T-helper 22 cell (primary cell): Measurements from ENCODE around the gene LPAR6.
"Not testable (repeated sequence)": the region's sequence is repeated elsewhere in the genome, so short reads cannot be mapped to it uniquely, and the experiment has no call there.

Experiments used
- DNase-seq: peaks from one replicate; pipeline ENCODE4 v3.0.0-alpha.2; 2020; ENCODE audit warnings: low read depth

The LPAR6 gene, protein sequence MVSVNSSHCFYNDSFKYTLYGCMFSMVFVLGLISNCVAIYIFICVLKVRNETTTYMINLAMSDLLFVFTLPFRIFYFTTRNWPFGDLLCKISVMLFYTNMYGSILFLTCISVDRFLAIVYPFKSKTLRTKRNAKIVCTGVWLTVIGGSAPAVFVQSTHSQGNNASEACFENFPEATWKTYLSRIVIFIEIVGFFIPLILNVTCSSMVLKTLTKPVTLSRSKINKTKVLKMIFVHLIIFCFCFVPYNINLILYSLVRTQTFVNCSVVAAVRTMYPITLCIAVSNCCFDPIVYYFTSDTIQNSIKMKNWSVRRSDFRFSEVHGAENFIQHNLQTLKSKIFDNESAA

DNA sequence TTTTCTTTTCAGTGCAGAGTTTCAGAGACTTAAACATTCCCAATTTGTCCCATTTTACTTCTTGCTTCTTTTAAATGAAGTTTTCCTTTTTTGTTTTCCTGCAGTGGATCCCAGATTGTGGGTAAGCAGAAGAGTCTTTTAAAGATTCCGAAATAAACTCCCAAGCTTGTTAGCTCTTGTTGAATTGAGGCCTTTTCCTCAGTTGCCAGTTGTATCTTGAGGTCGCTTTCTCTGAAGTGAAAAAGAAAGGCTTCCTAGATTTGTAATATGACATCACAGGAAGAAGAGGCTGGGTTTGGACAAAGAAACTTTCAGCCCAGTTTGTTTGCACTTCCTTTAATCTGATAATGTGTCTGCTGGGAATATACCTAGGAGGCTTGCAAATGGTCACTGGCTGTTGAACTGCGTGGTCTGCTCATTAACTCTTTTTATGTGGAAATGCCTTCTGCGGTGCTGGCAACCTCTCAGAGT is at the start of gene LPAR6:
Gene LPAR6 (minus strand): TSS at position 233 of the 471 bp plus-strand sequence. CDS start 690 bp downstream, outside the sequence.
- peak; percentile 9 for DNase-seq

DNA sequence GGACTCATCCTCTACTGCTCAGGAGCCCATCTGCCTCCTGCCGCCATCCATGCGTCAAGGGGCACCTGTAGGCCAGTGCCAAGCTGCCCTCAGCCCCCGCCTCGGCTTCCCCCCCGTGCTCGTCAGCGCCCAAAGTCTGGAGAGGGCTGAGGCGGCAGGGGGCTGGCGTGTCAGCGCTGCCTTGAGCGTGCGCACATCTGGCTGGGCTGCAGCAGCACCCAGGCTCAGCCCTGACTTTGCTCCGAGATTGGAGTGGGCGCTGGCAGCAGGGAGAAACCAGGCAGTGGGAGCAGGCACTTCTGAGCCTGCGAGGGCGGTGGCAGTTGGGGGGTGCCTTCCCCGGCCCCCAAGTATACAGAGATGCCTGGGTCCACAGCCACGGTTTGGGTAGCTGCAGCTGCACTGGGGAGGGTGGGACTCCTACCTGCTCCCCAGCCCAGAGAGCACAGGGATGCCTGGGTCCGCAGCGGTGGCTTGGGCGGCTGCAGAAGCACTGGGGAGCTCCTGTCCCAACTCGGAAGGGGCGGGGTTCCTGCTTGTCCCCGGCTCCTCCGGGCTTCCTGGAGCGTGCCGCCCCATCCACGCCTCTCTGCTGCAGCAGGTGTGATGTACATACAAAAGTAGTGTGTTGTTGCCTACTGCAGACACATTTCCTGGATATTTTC is 44.8 kb upstream of the LPAR6 start:
- DNase-seq = no peak

- DNase-seq = no peak
Observed at GRCh38 chr13:48456546-48456945, 43.6 kb upstream of the LPAR6 start.

GRCh38 chr13:48451196-48451595 is 38.3 kb upstream of the LPAR6 start:
- not testable (repeated sequence) for DNase-seq

- DNase-seq = no peak
Observed at GRCh38 chr13:48449656-48450055, 36.7 kb upstream of the LPAR6 start.

DNA sequence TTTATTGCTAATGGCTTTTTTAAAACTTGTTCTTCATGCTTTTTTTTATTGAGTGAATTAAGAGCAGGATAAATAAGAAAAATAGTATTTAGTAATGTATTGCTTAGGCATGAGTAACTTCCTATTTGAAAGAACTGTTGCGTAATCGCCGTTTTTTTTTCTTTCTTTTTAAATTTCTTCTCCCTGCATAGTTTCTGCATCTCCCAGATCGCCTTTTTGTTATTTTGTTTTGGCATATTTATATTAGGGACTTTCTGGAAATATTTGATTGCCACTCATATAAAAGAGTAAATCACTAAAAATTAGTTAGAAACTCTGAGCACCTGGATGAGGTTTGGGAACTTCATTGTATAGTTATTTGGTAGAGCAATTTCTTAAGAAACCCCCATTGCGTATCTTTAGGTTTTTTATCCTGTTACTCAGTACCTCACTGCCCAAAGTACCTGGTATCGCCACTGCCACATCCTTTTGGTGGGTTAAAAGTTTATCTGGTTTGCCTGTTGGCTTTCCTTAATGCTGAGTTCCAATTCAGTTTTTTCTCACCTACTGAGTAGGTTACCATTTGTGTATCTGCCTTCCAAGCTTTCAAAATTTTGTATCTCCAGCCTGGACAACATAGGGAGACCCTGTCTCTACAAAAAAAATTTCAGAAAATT is 36.2 kb upstream of the LPAR6 start:
- DNase-seq = no peak

GRCh38 chr13:48448285-48448958 is 35.5 kb upstream of the LPAR6 start:
- DNase-seq = no peak

- no peak for DNase-seq
Observed at GRCh38 chr13:48446464-48446863, 33.6 kb upstream of the LPAR6 start.

- DNase-seq = no peak
Observed at GRCh38 chr13:48443442-48444208, 30.7 kb upstream of the LPAR6 start.

DNA sequence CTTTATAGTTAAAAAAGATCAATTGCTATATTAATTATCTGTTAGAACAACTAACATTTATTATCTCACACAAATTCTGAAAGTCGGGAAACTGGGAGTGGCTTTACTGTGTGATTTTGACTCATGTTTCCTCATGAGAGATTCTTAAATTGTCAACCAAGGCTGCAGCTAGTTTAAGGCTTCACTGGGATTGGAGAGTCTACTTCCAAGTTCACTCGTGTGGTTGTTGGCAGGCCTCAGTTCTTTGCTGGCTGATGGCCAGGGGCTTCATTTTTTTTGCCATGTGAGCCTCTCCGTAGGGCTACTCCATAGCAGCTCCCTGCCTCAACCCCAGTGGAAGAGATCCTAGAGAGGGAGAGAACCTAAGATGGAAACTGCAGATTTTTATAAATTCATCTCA is 24.5 kb upstream of the LPAR6 start:
- no peak for DNase-seq

DNA sequence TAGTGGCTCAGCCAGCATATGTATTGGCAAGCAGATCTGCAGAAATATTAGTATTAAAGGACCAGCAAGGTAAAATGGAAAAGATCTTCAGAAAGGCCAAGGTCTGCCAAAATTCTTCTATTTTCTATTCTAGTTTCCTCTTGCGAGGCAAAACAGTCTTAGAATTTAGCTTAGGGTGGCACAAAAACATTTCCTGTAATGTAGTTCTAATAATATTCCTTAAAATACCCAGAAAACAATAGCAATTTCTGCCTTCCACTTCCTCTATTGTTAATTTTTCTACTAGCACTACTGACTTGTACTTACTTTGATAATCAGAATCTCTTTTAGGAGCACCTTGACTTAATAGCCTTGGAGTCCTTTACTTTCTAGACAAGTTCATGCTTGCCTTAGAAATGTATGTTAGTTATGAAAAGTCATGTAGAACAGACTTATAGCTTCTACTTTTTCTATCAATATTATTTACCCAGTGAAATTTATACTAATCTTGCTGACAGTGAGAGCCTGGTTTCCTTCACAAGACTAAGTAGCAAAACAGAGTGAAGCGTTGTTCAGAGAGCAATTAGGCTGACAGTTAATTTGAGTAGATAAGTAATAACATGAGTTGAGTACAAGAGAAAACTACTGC is 23.9 kb upstream of the LPAR6 start:
- no peak for DNase-seq

DNA sequence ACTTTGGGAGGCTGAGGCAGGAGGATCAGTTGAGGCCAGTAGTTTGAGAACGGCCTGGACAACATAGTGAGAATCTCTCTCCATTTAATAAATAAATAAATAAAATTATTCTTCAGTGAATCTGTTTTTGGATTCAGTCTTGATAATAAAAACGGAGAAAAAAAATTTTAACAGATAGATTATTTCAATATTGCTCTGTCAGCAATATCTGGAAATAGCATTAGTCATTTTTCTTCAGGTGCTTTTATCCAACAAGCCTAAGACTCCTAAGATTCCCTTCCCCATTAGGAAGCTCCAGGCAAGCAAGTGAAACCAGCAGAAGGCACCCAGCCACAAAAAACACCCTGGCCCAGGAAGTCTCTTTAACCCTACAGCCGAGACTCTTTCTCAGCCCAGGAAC is 21.3 kb upstream of the LPAR6 start:
- no peak for DNase-seq

DNA sequence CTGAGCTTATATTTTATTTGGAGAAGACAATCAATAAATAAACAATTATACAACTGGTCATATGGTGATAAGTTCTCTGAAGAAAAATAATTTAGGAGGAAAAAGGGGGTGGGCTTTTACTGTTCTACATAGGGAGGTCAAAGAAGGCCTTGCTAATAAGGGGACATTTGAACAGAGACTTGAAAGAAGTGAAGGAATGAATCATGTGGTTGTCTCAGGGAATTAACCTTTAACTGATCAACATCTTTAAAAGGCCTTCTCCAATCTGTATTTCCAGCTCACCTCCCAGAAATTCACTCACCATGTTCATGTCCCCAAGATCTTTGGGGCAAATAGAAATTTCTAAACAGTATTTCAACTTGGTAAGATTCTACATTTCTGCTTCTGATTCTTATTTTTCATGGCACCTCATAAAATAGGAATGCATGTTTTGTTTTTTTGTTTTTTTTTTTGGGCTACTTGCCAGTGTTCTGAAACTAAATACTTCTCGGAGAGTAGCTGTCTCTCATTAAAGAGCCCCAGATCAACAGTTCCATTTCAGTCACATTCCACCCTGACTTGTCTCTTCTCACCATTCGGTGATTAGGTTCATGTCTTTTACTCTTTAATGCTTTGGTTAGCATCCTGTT is 19.2 kb upstream of the LPAR6 start:
- DNase-seq = no peak

DNA sequence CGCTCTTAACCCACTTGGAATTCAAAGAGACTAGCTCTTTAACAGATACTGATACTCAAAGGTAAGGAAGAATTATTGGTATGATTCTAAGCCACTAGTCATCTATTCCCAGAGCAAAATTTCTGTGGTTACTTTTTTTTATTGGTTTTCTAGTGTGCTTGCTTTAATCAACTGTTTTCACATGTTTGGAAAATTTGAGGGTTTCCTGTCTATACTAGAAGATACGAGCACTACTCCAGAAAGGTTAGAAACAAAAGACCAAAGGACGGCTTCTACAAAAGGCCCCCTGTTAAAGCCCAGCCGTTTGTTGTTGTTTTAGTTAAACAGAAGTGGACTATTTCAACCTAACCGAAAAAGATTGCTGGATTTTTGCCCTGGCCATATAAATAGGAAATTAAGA is 18.5 kb upstream of the LPAR6 start:
- DNase-seq = no peak

- no peak for DNase-seq
Observed at GRCh38 chr13:48429886-48430285, 17.0 kb upstream of the LPAR6 start.

GRCh38 chr13:48429036-48429435 is 16.1 kb upstream of the LPAR6 start:
- no peak for DNase-seq

DNA sequence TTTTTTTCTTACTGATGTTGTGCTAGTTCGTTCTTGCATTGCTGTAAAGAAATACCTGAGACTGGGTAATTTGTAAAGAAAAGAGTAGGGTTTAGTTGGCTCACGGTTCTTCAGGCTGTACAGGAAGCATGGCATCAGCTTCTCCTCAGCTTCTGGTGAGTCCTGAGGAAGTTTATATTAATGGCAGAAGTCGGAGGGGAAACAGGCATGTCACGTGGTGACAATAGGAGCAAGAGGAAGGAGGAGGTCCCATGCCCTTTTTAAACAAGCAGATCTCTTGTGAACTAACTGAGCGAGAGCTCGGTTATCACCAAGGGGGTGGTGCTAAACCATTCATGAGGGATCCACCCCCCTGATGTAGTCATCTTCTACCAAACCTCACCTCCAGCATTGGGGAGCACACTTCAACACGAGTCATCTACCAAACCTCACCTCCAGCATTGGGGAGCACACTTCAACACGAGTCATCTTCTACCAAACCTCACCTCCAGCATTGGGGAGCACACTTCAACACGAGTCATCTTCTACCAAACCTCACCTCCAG is 13.9 kb upstream of the LPAR6 start:
- DNase-seq = not testable (repeated sequence)

DNA sequence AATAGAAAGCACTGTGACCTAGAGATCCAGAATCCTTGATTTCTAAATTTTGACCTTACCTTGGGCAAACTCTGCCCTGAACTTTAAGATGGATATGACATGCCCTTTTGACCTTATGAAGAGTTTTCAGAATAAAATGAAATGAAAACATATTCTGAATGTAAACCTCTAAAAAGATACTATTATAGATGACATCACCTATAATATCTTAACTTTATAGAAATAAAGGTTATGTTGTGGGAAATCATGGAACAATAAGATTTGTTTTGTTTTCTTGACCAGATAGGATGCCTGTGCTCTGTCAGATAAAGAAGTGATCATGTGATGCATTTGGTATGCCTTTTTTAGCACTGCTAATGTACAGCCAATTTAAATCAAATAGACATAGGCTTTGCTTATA is 13.1 kb upstream of the LPAR6 start:
- no peak for DNase-seq

- no peak for DNase-seq
Observed at GRCh38 chr13:48424212-48424611, 11.3 kb upstream of the LPAR6 start.

DNA sequence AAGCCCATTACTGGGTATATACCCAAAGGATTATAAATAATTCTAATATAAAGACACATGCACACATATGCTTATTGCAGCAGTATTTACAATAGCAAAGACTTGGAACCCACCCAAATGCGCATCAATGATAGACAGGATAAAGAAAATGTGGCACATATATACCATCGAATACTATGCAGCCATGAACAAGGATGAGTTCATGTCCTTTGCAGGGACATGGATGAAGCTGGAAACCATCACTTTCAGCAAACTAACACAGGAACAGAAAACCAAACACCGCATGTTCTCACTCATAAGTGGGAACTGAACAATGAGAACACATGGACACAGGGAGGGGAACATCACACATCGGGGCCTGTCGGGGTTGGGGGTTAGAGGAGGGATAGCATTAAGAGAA is 9.1 kb upstream of the LPAR6 start:
- not testable (repeated sequence) for DNase-seq
